ENCODE data around the gene BMP7.
A peak's percentile ranks its signal among the peaks of the same experiment; 100 is the strongest.

The BMP7 gene

GRCh38 chr20:57252559-57253162, 13.8 kb downstream of the BMP7 start:
- Mint-ChIP-seq H3K27me3 (ENCODE audit: low read depth, poor library complexity) (peaks cover 6% of the 10 kb centered on the region), H3K4me1 (peaks cover 62% of the 10 kb centered on the region), H3K36me3 (ENCODE audit: low read depth) (peaks cover 14% of the 10 kb centered on the region), H3K27ac (peak overlapping the region; percentile 89), H3K9me3 (peaks cover 7% of the 10 kb centered on the region), H3K4me3 (no peak overlapping the region)
- no peak for TF ChIP-seq CTCF (IDR thresholded peaks at IDR 0.05)
- no peak for DNase-seq

GRCh38 chr20:57251949-57252348, 14.5 kb downstream of the BMP7 start:
- peak overlapping the region; percentile 89 for H3K27ac Mint-ChIP-seq
- no peak for TF ChIP-seq CTCF (IDR thresholded peaks at IDR 0.05)
- no peak overlapping the region for H3K4me3 Mint-ChIP-seq
- peaks cover 7% of the 10 kb centered on the region for H3K9me3 Mint-ChIP-seq
- DNase-seq, result no peak
- peaks cover 20% of the 10 kb centered on the region for H3K36me3 Mint-ChIP-seq (ENCODE audit: low read depth)
- H3K27me3 Mint-ChIP-seq (ENCODE audit: low read depth, poor library complexity), result peaks cover 10% of the 10 kb centered on the region
- H3K4me1 Mint-ChIP-seq, result peaks cover 63% of the 10 kb centered on the region

- peak overlapping the region; percentile 89 for H3K27ac Mint-ChIP-seq
- H3K9me3 Mint-ChIP-seq, result peaks cover 7% of the 10 kb centered on the region
- DNase-seq, result no peak
- no peak for TF ChIP-seq CTCF (IDR thresholded peaks at IDR 0.05)
- H3K4me3 Mint-ChIP-seq, result peak overlapping the region; percentile 52
- H3K27me3 Mint-ChIP-seq (ENCODE audit: low read depth, poor library complexity), result peaks cover 10% of the 10 kb centered on the region
- peaks cover 60% of the 10 kb centered on the region for H3K4me1 Mint-ChIP-seq
- peaks cover 20% of the 10 kb centered on the region for H3K36me3 Mint-ChIP-seq (ENCODE audit: low read depth)
Measured at GRCh38 chr20:57251344-57251743, 15.1 kb downstream of the BMP7 start.

- Mint-ChIP-seq H3K4me1 (peaks cover 58% of the 10 kb centered on the region), H3K27ac (peak overlapping the region; percentile 89), H3K27me3 (ENCODE audit: low read depth, poor library complexity) (peaks cover 10% of the 10 kb centered on the region), H3K4me3 (peak overlapping the region; percentile 52), H3K9me3 (peaks cover 7% of the 10 kb centered on the region), H3K36me3 (ENCODE audit: low read depth) (peaks cover 20% of the 10 kb centered on the region)
- DNase-seq, result no peak
- no peak for TF ChIP-seq CTCF (IDR thresholded peaks at IDR 0.05)
Measured at GRCh38 chr20:57250607-57251343, 15.7 kb downstream of the BMP7 start.

GRCh38 chr20:57249772-57250171, 16.7 kb downstream of the BMP7 start:
- no peak overlapping the region for H3K27ac Mint-ChIP-seq
- peaks cover 20% of the 10 kb centered on the region for H3K36me3 Mint-ChIP-seq (ENCODE audit: low read depth)
- no peak overlapping the region for H3K4me3 Mint-ChIP-seq
- peaks cover 10% of the 10 kb centered on the region for H3K27me3 Mint-ChIP-seq (ENCODE audit: low read depth, poor library complexity)
- H3K4me1 Mint-ChIP-seq, result peaks cover 59% of the 10 kb centered on the region
- no peak for TF ChIP-seq CTCF (IDR thresholded peaks at IDR 0.05)
- peaks cover 7% of the 10 kb centered on the region for H3K9me3 Mint-ChIP-seq
- DNase-seq, result no peak

GRCh38 chr20:57249073-57249472, 17.4 kb downstream of the BMP7 start:
- TF ChIP-seq CTCF (IDR thresholded peaks at IDR 0.05), result no peak
- Mint-ChIP-seq H3K9me3 (peaks cover 7% of the 10 kb centered on the region), H3K27me3 (ENCODE audit: low read depth, poor library complexity) (peaks cover 10% of the 10 kb centered on the region), H3K4me3 (no peak overlapping the region), H3K4me1 (peaks cover 60% of the 10 kb centered on the region), H3K36me3 (ENCODE audit: low read depth) (peaks cover 15% of the 10 kb centered on the region), H3K27ac (no peak overlapping the region)
- no peak for DNase-seq
